KMS-11 (cell line): ENCODE measurements around the gene EVL.

Experiments
- H2AFZ ChIP-seq: fragments of 200-600 bp; sonication (generic); 2 replicates; pipeline ENCODE4 v1.6.1; 2016; ENCODE audit warnings: antibody characterized with exemption, mixed run types, low read depth
- H3K27ac ChIP-seq: fragments of 200-600 bp; sonication (generic); 2 replicates; pipeline ENCODE4 v1.6.1; 2016; ENCODE audit warnings: mild to moderate bottlenecking, mixed run types
- H3K27me3 ChIP-seq: fragments of 200-600 bp; sonication (generic); 2 replicates; pipeline ENCODE4 v1.6.1; 2017; ENCODE audit warnings: mild to moderate bottlenecking, low read depth, mixed run types, moderate library complexity; ENCODE audit not compliant: insufficient read depth
- H3K36me3 ChIP-seq: fragments of 200-600 bp; sonication (generic); 2 replicates; pipeline ENCODE4 v1.6.1; 2017; ENCODE audit warnings: mild to moderate bottlenecking, mixed run types; ENCODE audit not compliant: insufficient read depth
- H3K4me1 ChIP-seq: fragments of 200-600 bp; sonication (generic); 2 replicates; pipeline ENCODE4 v1.6.1; 2016; ENCODE audit warnings: mild to moderate bottlenecking, low read depth, mixed run types; ENCODE audit not compliant: poor library complexity, severe bottlenecking
- H3K4me2 ChIP-seq: fragments of 200-600 bp; sonication (generic); 2 replicates; pipeline ENCODE4 v1.7.0; 2016; ENCODE audit warnings: mild to moderate bottlenecking, mixed run types
- H3K4me3 ChIP-seq: fragments of 200-600 bp; sonication (generic); IDR thresholded peaks from 2 replicates; pipeline ENCODE4 v1.6.1; 2017; ENCODE audit warnings: low read depth, low read length, mixed read lengths; ENCODE audit not compliant: insufficient read depth
- H3K79me2 ChIP-seq: fragments of 200-600 bp; sonication (generic); 2 replicates; pipeline ENCODE4 v1.6.1; 2016; ENCODE audit warnings: low read depth, mixed run types; ENCODE audit not compliant: insufficient read depth
- H3K9ac ChIP-seq: fragments of 200-600 bp; sonication (generic); 2 replicates; pipeline ENCODE4 v1.6.1; 2016; ENCODE audit warnings: mild to moderate bottlenecking, mixed run types
- H4K20me1 ChIP-seq: fragments of 200-600 bp; sonication (generic); 2 replicates; pipeline ENCODE4 v1.6.1; 2016; ENCODE audit warnings: mild to moderate bottlenecking, mixed run types; ENCODE audit not compliant: insufficient read depth
- TF ChIP-seq, protein P1 (sequence below): fragments of 200-600 bp; sonication (generic); conservative IDR thresholded peaks from 2 replicates; pipeline ENCODE4 v1.6.1; 2017; ENCODE audit warnings: low read depth, mild to moderate bottlenecking, antibody characterized with exemption, low read length, moderate library complexity, mixed read lengths

EVL gene

DNA sequence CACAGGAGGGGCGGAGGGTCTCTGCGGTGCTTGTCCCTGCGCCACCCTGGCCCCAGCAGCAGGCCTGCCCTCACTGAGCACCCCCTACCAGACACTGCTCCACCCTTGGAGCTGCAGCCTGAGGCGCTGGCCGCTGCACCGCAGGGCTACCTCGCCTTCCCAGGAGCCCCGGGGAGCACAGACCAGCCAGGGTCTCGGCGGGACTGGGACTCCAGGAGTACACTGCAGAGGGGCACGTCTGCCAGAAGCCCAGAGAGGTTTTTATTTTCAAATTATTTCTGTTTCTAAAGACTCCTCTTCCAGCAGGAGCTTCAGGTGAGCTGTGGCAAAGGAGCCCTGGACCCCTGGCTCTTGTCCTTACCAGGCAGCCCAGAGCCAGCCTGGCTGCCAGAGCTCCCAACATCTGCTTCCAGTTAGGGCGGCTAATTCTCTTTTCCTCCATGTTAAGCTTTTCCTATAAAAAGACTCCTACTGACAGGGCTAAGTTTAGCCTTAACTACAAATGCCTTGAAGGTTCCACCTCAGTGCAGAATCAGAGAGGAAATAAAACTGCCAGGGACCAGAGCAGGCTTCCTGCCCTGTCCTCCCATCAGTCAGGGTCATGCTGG is 67.8 kb downstream of the EVL start:
- no peak overlapping the region for H3K4me3 ChIP-seq
- H3K4me2 ChIP-seq, result no peak overlapping the region
- TF ChIP-seq, protein P1, sequence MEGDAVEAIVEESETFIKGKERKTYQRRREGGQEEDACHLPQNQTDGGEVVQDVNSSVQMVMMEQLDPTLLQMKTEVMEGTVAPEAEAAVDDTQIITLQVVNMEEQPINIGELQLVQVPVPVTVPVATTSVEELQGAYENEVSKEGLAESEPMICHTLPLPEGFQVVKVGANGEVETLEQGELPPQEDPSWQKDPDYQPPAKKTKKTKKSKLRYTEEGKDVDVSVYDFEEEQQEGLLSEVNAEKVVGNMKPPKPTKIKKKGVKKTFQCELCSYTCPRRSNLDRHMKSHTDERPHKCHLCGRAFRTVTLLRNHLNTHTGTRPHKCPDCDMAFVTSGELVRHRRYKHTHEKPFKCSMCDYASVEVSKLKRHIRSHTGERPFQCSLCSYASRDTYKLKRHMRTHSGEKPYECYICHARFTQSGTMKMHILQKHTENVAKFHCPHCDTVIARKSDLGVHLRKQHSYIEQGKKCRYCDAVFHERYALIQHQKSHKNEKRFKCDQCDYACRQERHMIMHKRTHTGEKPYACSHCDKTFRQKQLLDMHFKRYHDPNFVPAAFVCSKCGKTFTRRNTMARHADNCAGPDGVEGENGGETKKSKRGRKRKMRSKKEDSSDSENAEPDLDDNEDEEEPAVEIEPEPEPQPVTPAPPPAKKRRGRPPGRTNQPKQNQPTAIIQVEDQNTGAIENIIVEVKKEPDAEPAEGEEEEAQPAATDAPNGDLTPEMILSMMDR, result no peak
- H3K4me1 ChIP-seq, result peaks cover 7% of the 10 kb centered on the region
- no peaks in the 10 kb centered on the region for H4K20me1 ChIP-seq
- no peak overlapping the region for H3K9ac ChIP-seq
- H3K27me3 ChIP-seq, result no peaks in the 10 kb centered on the region
- no peak overlapping the region for H3K27ac ChIP-seq
- H3K79me2 ChIP-seq, result no peaks in the 10 kb centered on the region
- H3K36me3 ChIP-seq, result no peaks in the 10 kb centered on the region
- no peak overlapping the region for H2AFZ ChIP-seq

DNA sequence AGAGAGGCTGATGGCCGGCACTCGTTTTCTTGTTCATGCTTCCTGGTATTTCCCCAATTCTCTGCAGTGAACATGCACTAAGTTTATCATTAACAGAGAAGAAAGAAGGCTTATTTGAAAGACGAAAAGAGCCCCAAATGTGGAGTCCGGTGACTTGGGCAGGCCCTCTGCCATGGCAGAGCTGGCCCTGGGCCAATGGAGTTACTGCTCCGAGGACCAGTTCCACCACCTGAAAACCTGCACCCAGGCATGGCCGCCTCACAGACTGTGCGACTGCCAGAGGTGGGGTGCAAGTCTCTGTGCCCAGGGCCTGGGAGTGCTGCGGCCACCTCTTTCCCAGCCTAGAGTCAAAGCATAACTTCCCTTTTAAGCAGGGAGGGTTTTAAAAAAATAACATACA is 69.4 kb downstream of the EVL start:
- Histone ChIP-seq H3K9ac (no peak overlapping the region), H3K4me1 (peaks cover 18% of the 10 kb centered on the region), H3K4me2 (no peak overlapping the region), H2AFZ (no peak overlapping the region), H3K79me2 (no peaks in the 10 kb centered on the region), H4K20me1 (no peaks in the 10 kb centered on the region), H3K36me3 (no peaks in the 10 kb centered on the region), H3K27ac (no peak overlapping the region), H3K27me3 (no peaks in the 10 kb centered on the region), H3K4me3 (no peak overlapping the region)
- TF ChIP-seq, protein P1, result no peak

DNA sequence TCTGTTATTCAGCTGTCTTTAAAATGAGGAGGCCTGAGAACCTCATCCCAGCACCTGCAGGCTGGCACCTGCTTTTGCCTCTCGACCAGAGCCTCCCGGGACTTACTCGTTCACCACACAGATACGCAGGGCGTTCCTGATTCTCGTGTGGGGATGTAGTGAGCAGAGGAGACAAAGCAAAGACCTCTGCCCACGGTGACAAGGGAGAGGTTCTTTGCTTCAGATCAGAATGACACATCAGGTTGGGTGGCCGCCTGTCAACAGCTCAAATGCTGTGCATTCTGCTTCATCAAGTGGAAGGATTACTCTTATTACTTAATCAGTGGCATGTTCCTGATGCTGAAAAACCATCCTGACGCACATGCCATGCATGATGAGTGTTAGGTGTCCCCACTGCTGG is 69.9 kb downstream of the EVL start:
- no peak overlapping the region for H2AFZ ChIP-seq
- peaks cover 22% of the 10 kb centered on the region for H3K4me1 ChIP-seq
- H4K20me1 ChIP-seq, result no peaks in the 10 kb centered on the region
- no peak overlapping the region for H3K4me2 ChIP-seq
- TF ChIP-seq, protein P1, result no peak
- no peaks in the 10 kb centered on the region for H3K79me2 ChIP-seq
- H3K9ac ChIP-seq, result no peak overlapping the region
- H3K27ac ChIP-seq, result no peak overlapping the region
- H3K36me3 ChIP-seq, result no peaks in the 10 kb centered on the region
- no peaks in the 10 kb centered on the region for H3K27me3 ChIP-seq
- no peak overlapping the region for H3K4me3 ChIP-seq

DNA sequence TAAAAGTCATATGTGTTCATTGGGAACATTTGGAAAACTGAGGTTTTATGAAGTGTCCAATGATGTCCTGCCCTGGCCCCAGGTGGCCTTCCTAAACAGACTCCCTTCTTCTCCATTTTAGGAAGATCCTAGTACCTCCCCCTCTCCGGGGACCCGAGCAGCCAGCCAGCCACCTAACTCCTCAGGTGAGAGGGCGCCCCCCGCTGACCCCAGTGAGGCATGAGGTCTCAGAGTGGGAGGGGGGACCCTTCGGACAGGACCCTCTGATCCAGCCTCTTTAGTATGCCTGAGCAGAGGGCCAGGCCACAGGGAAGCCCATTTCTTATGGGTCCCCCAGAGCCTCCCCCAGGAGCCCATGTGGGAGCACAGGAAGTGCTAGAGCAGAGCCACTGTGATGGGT is 70.6 kb downstream of the EVL start:
- no peak overlapping the region for H3K4me2 ChIP-seq
- peaks cover 27% of the 10 kb centered on the region for H3K4me1 ChIP-seq
- TF ChIP-seq, protein P1, result no peak
- no peak overlapping the region for H3K4me3 ChIP-seq
- no peak overlapping the region for H2AFZ ChIP-seq
- no peak overlapping the region for H3K27ac ChIP-seq
- H4K20me1 ChIP-seq, result no peaks in the 10 kb centered on the region
- no peaks in the 10 kb centered on the region for H3K36me3 ChIP-seq
- H3K27me3 ChIP-seq, result no peaks in the 10 kb centered on the region
- no peaks in the 10 kb centered on the region for H3K79me2 ChIP-seq
- no peak overlapping the region for H3K9ac ChIP-seq
